Activated T-cell treated with anti-CD3 and anti-CD28 coated beads, Interleukin-2, amount 50 U/mL, for 4 hours (primary cell): Measurements from ENCODE around the gene CCDC80. TPM values are rescaled to one million over a fixed set of nuclear protein-coding genes. Genes with fewer than 3 reads are reported as not detected.

Experiments
- ATAC-seq, 2 donors: fragments of 200-7000 bp; cut with Tn5 transposase; one replicate each; pipeline ENCODE4 v1.10.0; 2021
- DNase-seq: peaks from one replicate; pipeline ENCODE4 v3.0.0-alpha.2; 2020
- H3K27me3 Mint-ChIP-seq: one replicate; pipeline ENCODE4 v1.8.0; 2021; ENCODE audit warnings: low read depth, mixed read lengths
- H3K36me3 Mint-ChIP-seq: one replicate; pipeline ENCODE4 v1.8.0; 2022; ENCODE audit warnings: mixed read lengths; ENCODE audit not compliant: insufficient read depth
- H3K4me1 Mint-ChIP-seq: one replicate; pipeline ENCODE4 v1.8.0; 2021; ENCODE audit warnings: low read depth, mixed read lengths
- H3K4me3 Mint-ChIP-seq: one replicate; pipeline ENCODE4 v1.8.0; 2021; ENCODE audit warnings: mild to moderate bottlenecking, moderate library complexity, mixed read lengths
- H3K9me3 Mint-ChIP-seq: one replicate; pipeline ENCODE4 v1.8.0; 2021; ENCODE audit warnings: mixed read lengths
- total RNA-seq, 3 donors: library from RNA; stranded (reverse); gene quantifications; one replicate each; pipeline ENCODE4 v1.2.1, GENCODE V29; 2021

The CCDC80 gene, protein sequence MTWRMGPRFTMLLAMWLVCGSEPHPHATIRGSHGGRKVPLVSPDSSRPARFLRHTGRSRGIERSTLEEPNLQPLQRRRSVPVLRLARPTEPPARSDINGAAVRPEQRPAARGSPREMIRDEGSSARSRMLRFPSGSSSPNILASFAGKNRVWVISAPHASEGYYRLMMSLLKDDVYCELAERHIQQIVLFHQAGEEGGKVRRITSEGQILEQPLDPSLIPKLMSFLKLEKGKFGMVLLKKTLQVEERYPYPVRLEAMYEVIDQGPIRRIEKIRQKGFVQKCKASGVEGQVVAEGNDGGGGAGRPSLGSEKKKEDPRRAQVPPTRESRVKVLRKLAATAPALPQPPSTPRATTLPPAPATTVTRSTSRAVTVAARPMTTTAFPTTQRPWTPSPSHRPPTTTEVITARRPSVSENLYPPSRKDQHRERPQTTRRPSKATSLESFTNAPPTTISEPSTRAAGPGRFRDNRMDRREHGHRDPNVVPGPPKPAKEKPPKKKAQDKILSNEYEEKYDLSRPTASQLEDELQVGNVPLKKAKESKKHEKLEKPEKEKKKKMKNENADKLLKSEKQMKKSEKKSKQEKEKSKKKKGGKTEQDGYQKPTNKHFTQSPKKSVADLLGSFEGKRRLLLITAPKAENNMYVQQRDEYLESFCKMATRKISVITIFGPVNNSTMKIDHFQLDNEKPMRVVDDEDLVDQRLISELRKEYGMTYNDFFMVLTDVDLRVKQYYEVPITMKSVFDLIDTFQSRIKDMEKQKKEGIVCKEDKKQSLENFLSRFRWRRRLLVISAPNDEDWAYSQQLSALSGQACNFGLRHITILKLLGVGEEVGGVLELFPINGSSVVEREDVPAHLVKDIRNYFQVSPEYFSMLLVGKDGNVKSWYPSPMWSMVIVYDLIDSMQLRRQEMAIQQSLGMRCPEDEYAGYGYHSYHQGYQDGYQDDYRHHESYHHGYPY
- under 1 TPM; 0.16 to 0.43 (median 0.30) TPM for total RNA-seq

DNA sequence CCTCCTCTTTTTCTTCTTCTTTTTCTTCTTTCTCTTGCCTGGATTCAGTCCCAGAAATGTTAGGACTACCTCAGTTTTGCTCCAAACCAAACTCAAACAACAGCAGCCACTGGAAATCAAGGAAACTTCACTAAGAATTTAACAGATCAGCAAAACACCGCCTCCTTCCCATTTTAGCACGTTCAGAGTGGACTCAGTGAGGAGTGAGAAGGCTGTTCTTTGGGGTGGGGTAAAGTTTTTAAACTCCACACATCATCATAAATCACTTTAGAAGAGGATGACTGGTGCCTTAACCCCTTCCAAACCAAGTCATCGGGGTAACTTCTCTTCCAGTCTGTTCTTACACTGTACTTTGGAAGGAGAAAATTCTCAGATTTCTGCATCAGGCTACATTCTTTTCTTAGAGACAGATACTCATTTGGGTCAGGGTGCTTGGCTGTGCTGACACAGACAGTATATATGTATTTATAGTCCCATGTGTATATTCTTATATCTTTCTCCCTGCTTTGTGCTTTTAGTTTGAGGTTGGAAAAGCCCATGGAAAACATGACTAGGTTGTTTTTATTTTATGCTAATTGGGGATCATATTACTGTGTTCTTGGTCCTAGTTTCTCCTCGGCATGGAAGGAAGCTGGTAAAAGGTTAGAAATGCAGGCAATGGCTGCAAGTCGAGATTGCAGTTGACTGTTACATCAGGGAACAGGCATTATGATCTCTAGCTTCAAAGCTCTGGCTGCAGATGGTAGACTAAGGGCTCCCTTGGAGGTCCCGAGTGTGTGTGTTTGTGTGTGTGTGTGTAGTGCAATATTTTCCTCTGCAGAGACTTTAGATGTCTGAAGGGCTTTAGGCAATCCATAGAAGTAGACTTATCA lies at the start of gene CCDC80:
TSS of gene CCDC80 (minus strand) at position 214 of the 872 bp plus-strand sequence. CDS start 1,238 bp downstream, outside the sequence.
- ATAC-seq (no peak), DNase-seq (no peak)
- H3K27me3 Mint-ChIP-seq, result peaks cover 3% of the 10 kb centered on the region
- no peaks in the 10 kb centered on the region for H3K36me3 Mint-ChIP-seq
- no peak within 1 kb of the TSS for H3K4me3 Mint-ChIP-seq
- no peaks in the 10 kb centered on the region for H3K9me3 Mint-ChIP-seq
- H3K4me1 Mint-ChIP-seq, result peaks cover 15% of the 10 kb centered on the region

DNA sequence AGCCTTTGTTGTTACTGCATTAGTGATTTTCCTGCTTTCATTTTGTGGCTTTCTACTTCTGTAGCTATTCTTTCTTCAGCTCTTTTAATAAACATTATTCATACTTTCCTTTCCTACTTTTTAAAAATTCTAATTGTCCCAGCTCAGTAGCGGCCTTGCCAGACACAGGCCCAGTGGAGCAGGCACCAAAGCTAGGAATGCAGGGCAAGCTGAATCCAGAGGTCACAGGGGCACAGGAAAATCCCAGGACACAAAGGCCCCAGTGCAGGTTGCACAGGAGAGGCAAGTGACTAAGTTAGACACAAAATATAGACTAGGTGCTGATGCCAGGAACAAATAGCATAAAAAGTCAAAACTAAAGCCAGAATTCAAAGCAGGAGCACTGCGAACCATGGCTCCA lies 49.0 kb upstream of the CCDC80 start:
- peaks cover 2% of the 10 kb centered on the region for H3K36me3 Mint-ChIP-seq
- H3K4me3 Mint-ChIP-seq, result no peak overlapping the region
- no peak for ATAC-seq
- peaks cover 3% of the 10 kb centered on the region for H3K27me3 Mint-ChIP-seq
- peaks cover 9% of the 10 kb centered on the region for H3K4me1 Mint-ChIP-seq
- DNase-seq, result no peak
- H3K9me3 Mint-ChIP-seq, result no peaks in the 10 kb centered on the region

DNA sequence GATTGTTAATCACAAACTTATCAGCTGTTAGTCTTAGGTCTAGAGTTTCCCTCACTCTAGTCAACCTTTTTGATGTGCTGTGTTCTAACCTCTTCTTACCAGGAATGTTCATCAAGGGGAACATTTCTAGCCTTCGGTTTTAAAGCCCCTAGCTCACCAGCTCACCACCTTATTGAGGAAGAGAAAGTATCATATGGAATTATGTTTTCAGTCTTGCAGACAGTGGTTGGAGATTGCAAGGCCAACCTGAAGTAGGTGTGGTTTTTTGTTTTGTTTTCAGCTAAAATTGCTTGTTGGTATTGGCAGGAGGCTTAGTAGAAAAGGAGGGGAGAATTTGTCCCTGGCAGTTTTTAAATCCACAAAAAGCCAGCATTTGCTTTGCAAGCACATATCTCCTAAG lies 48.4 kb upstream of the CCDC80 start:
- no peaks in the 10 kb centered on the region for H3K9me3 Mint-ChIP-seq
- ATAC-seq (no peak), DNase-seq (no peak)
- peaks cover 2% of the 10 kb centered on the region for H3K36me3 Mint-ChIP-seq
- H3K27me3 Mint-ChIP-seq, result peaks cover 3% of the 10 kb centered on the region
- peaks cover 9% of the 10 kb centered on the region for H3K4me1 Mint-ChIP-seq
- no peak overlapping the region for H3K4me3 Mint-ChIP-seq

DNA sequence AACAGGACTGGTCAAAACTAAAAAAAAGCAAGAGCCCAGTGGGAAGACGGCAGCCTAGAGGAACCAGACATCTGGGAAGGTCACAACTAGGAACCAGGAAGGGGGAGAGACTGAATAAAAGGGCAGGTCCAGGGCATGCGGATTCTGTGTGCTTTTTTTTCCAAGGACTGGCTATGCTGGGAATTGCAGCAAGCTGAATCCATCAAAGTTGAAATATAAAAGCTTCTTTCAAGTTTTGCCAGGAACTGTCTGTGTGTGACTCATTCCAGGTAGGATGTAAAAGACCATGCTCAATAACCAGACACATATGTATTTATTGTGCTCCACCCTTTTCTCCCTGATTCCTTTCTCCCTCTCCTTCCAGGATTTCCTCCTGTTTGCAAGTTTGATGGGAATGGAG lies 47.9 kb upstream of the CCDC80 start:
- no peaks in the 10 kb centered on the region for H3K36me3 Mint-ChIP-seq
- H3K27me3 Mint-ChIP-seq, result peaks cover 3% of the 10 kb centered on the region
- no peak for DNase-seq
- H3K4me1 Mint-ChIP-seq, result peaks cover 9% of the 10 kb centered on the region
- H3K9me3 Mint-ChIP-seq, result no peaks in the 10 kb centered on the region
- ATAC-seq, result no peak
- no peak overlapping the region for H3K4me3 Mint-ChIP-seq

DNA sequence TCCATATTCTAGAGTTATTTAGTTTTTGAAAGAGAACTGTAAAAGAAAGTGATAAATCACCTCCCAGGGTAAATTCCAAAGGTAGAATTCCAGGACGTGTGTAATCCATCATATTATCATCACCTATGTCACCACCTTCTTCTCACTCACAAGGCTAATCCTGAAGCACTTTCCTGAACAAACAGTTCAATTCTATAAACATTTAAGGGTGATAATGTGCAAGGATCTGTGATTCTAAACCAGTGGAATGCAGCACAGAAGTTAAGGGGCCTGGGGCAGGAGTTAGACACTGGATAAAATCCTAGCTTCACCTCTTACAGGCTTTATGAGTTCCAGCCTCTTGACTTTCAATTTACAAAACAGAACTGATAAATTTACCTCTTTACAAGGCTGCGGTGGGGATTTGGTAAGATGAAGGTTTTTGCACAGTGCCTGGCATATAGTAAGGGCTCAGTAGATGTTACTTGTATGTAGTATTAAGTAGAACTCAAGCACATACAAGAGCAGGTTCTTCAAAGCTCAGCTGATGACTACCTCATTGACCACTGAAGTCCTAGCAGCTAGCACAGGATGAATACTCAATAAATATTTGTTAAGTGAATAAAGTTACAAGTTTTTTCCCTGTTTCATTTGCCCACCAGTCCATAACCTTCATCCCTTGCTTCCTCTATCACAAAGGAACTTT lies 47.3 kb upstream of the CCDC80 start:
- Mint-ChIP-seq H3K4me1 (peaks cover 9% of the 10 kb centered on the region), H3K4me3 (no peak overlapping the region), H3K9me3 (no peaks in the 10 kb centered on the region), H3K27me3 (peaks cover 3% of the 10 kb centered on the region), H3K36me3 (no peaks in the 10 kb centered on the region)
- no peak for ATAC-seq
- DNase-seq, result no peak

DNA sequence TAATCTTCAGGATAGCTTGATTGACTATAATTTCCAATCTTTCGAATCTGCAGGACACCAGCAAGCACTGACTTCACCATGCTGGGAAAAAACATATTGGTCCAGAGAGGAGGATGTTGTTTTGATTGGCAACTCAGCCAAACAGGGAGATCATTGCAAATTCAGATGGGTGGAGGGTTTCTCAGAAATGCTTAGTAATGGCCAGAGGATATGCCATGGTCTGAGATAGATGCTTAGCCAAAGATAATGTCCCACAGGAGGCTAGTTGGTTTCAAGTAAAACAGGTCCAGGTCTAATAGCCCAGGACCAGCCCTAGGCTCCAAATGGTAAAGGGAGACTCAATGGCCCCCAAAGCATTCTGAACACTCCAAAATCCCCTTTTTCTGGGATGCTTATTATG lies 46.7 kb upstream of the CCDC80 start:
- Mint-ChIP-seq H3K4me1 (peaks cover 9% of the 10 kb centered on the region), H3K27me3 (peaks cover 3% of the 10 kb centered on the region), H3K36me3 (no peaks in the 10 kb centered on the region), H3K4me3 (no peak overlapping the region), H3K9me3 (no peaks in the 10 kb centered on the region)
- DNase-seq (no peak), ATAC-seq (no peak)

DNA sequence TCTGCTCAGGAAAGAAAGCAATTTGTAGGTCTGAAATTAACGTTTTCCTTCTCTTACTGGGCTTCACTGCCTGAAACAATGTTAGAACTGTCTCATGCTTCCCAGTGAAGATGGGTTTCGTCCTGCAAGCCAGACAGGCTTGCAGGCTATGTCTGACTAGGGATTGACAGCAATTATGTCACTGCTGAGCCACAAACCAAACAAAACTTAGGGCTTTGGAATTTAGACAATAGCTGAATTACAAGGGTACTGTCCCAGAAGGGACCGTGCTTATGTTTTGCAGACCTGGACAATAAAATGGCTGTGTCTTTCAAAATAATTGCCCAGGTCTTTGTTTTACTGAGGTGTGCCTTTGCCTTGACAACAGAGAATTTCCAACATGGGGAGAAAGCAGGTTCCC lies 46.3 kb upstream of the CCDC80 start:
- ATAC-seq, result no peak
- Mint-ChIP-seq H3K4me1 (peaks cover 9% of the 10 kb centered on the region), H3K27me3 (peaks cover 3% of the 10 kb centered on the region), H3K36me3 (no peaks in the 10 kb centered on the region), H3K4me3 (no peak overlapping the region), H3K9me3 (no peaks in the 10 kb centered on the region)
- no peak for DNase-seq

DNA sequence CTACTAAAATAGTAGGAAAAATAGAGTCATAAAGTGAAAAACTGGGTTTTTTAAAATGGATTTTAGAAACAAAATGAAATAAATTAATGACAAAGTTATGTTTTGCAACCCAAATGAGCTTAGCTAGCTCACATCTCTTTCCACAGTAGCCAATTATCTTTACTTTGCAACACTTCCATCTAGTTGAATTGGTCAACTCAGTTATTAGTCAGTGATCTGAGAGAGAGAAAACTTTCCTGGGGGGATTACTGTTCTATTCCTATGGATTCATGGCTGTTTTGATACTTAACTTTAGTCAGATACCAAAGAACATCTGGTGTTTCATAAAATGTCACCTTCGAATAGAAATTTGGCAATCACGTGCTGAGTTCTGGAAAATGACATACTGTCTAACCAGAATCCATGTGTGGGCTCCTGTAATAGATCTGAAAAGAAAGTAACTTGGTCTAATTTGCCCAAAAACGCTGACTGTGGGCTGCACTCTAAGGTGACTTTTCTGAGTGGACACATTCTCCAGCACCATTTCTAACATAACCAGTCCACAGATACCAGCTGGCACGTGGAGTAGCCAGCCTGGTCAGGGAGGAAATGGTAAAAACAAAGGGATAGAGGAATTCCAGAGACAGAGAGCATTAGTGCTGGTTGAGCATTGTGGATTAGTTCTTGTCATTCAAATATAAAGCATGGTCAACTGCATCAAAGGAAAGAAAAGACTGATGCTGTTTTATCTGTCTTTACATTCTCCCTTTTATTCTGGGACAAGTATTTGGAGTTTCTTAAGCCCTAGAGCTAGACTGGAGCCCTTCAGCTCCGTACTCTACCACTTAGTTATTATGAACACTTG lies 45.2 kb upstream of the CCDC80 start:
- no peak overlapping the region for H3K4me3 Mint-ChIP-seq
- DNase-seq (no peak), ATAC-seq (no peak)
- H3K4me1 Mint-ChIP-seq, result peaks cover 10% of the 10 kb centered on the region
- H3K9me3 Mint-ChIP-seq, result no peaks in the 10 kb centered on the region
- no peaks in the 10 kb centered on the region for H3K36me3 Mint-ChIP-seq
- H3K27me3 Mint-ChIP-seq, result peaks cover 3% of the 10 kb centered on the region

DNA sequence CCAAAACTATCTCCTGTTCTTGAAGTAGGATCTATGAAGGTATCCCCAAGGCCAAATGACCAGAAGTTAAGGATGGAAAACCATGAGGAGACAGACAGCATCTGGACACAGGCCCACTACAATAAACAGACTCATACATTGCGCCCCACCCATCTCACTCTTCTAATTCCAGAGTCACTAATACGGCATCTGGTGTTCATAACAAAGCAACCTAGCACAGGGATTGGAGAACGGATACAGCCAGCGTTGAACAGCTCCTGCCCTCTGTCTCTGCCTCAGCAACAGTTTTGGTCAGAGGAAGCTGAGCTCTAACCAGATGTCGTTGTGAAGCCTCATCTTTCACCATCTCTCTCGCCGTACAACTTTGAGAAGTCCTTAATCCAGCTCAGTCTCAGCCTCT lies 44.5 kb upstream of the CCDC80 start:
- Mint-ChIP-seq H3K4me3 (no peak overlapping the region), H3K36me3 (no peaks in the 10 kb centered on the region)
- ATAC-seq, result no peak

DNA sequence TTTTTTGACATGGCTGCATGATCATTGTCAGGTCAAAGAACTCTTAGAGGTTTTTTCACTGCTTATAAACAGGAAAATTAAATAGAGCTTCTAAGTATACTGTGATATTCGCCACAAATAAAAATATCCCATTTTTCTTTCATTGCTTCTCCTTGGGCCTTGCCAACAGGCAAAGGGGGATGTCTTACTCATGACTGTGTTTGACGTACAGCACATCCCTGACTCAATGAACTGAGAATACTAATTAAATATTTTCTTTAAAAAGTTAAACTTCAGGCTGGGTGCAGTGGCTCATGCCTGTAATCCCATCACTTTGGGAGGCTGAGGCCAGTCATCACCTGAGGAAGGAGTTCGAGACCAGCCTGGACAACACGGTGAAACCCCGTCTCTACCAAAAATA lies 41.4 kb upstream of the CCDC80 start:
- no peak for DNase-seq
- ATAC-seq, result no peak
- H3K4me1 Mint-ChIP-seq, result peaks cover 8% of the 10 kb centered on the region
- H3K4me3 Mint-ChIP-seq, result no peak overlapping the region
- peaks cover 3% of the 10 kb centered on the region for H3K27me3 Mint-ChIP-seq
- no peaks in the 10 kb centered on the region for H3K9me3 Mint-ChIP-seq
- H3K36me3 Mint-ChIP-seq, result no peaks in the 10 kb centered on the region

More for the DNA sequence above, 44.5 kb upstream of the CCDC80 start:
- Mint-ChIP-seq H3K4me1 (peaks cover 10% of the 10 kb centered on the region), H3K9me3 (no peaks in the 10 kb centered on the region), H3K27me3 (peaks cover 3% of the 10 kb centered on the region)
- no peak for DNase-seq

DNA sequence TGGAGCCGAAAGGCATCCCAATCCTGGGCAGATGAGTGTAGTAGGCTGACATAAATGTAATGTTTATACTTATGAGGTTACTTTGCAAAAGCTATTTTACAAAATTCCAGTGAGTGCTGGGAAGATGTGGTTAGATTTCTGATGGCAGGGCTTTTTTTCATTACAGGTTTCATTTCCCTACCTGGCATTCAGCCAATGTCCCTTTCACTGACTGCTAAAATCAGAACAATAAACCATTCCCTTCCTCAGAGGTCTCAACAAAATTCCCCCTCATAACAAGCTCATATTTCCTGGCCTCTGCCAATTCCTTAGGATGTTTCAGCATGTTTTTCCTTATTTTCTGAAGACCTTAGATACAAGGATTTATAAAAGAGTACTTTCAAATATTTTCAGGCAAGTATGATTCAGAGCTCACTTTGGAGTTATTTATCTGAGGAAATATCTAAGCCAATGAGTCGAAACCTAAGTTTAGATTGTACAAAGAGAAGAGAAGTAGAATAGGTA lies 40.9 kb upstream of the CCDC80 start:
- no peak for ATAC-seq
- Mint-ChIP-seq H3K4me3 (no peak overlapping the region), H3K4me1 (peaks cover 12% of the 10 kb centered on the region), H3K9me3 (no peaks in the 10 kb centered on the region), H3K27me3 (peaks cover 3% of the 10 kb centered on the region), H3K36me3 (no peaks in the 10 kb centered on the region)
- DNase-seq, result no peak

DNA sequence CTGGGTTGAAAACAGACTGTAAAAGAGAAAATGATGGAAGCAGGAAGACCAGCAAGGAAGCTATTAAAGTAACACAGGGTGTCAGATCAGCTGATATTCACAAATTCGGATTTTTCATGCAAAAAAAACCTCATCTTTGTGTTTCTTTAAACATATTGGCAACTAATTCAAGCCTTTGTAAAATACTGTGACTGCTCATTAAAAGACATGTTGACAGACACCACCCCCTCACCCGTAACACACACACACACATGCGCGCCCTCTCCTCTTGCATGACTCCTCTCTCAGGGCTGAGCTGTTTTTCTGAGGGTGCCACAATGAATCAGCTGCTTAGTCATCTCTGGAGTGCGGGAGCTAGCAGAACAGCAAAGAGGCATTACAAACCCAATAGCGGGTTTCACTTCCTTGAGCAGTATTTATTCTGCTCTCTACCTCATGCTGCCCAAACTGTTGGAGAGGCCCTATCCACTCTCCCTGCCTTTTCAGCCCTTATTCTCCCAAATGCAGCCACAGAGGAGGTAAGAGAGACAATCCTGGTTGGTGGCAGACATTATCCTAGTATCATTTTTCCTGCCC lies 35.8 kb upstream of the CCDC80 start:
- Mint-ChIP-seq H3K4me1 (peaks cover 53% of the 10 kb centered on the region), H3K9me3 (no peaks in the 10 kb centered on the region), H3K36me3 (no peaks in the 10 kb centered on the region), H3K27me3 (peaks cover 3% of the 10 kb centered on the region), H3K4me3 (peak overlapping the region; percentile 50)
- ATAC-seq (peak; percentile 98), DNase-seq (peak; percentile 73)
